Dendritic cell treated with granulocyte-macrophage colony-stimulating factor and Interleukin-4, amounts not matched to agents 40 ng/mL and 50 ng/mL, for 4 days (primary cell): ENCODE results near the gene PCNX2.

Source experiments
- H3K27ac Mint-ChIP-seq: one replicate; pipeline ENCODE4 v1.8.0; 2022; ENCODE audit warnings: mild to moderate bottlenecking, mixed read lengths
- H3K27me3 Mint-ChIP-seq: one replicate; pipeline ENCODE4 v1.8.0; 2022; ENCODE audit warnings: mild to moderate bottlenecking, mixed read lengths
- H3K36me3 Mint-ChIP-seq: one replicate; pipeline ENCODE4 v1.8.0; 2022; ENCODE audit warnings: low read depth, mixed read lengths
- H3K4me1 Mint-ChIP-seq: one replicate; pipeline ENCODE4 v1.8.0; 2022; ENCODE audit warnings: low read depth, mixed read lengths
- H3K4me3 Mint-ChIP-seq: one replicate; pipeline ENCODE4 v1.8.0; 2022; ENCODE audit warnings: mild to moderate bottlenecking, moderate library complexity, mixed read lengths
- H3K9me3 Mint-ChIP-seq: one replicate; pipeline ENCODE4 v1.8.0; 2022; ENCODE audit warnings: mixed read lengths
- intact Hi-C: fragments of 100-400 bp; cut with micrococcal nuclease; formaldehyde crosslinking; loops from one replicate; pipeline ENCODE4 v1.15.0; 2022

The PCNX2 gene

GRCh38 chr1:232978815-232979214, 316.7 kb downstream of the PCNX2 start:
- Mint-ChIP-seq H3K4me3 (no peak overlapping the region), H3K4me1 (peaks cover 22% of the 10 kb centered on the region), H3K27me3 (no peaks in the 10 kb centered on the region), H3K36me3 (peaks cover 50% of the 10 kb centered on the region), H3K9me3 (peaks cover 9% of the 10 kb centered on the region), H3K27ac (no peak overlapping the region)
- intact Hi-C loops: no loop called here

DNA sequence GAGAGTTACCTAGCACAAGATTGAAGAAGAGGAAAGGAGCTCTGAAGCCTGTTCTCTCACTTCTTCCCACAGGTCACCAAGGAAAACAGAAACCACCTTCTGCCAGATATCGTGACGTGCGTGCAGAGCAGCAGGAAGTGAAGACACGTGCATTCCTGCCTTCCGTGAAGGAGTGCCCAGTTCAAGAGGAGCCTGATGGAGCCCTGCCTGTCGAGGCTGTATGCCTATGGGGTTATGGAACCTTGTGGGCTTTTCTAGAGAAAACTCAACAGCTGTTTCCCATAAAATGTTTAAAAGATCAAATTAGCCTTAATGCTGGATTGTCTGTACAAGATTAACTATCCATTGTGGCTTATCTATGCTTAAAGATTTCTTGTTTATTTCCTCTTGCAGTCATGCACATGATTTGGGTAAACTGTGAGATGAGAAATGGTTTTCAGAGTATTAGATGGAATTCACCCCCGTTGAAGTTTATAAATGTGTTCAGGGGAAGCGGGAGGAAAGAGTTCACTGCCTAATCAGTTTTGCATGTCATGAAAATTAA, 317.4 kb downstream of the PCNX2 start:
- Mint-ChIP-seq H3K36me3 (peaks cover 53% of the 10 kb centered on the region), H3K27ac (peak overlapping the region; percentile 1), H3K27me3 (no peaks in the 10 kb centered on the region), H3K4me1 (peaks cover 22% of the 10 kb centered on the region), H3K9me3 (peaks cover 15% of the 10 kb centered on the region), H3K4me3 (no peak overlapping the region)
- intact Hi-C loops: no loop called here

GRCh38 chr1:232974971-232975370, 320.6 kb downstream of the PCNX2 start:
- Mint-ChIP-seq H3K36me3 (peaks cover 78% of the 10 kb centered on the region), H3K9me3 (peaks cover 33% of the 10 kb centered on the region), H3K27me3 (no peaks in the 10 kb centered on the region), H3K4me1 (peaks cover 22% of the 10 kb centered on the region), H3K4me3 (no peak overlapping the region), H3K27ac (no peak overlapping the region)
- intact Hi-C loops: no loop called here

- Mint-ChIP-seq H3K27ac (no peak overlapping the region), H3K4me3 (no peak overlapping the region), H3K36me3 (peaks cover 85% of the 10 kb centered on the region), H3K9me3 (peaks cover 33% of the 10 kb centered on the region), H3K4me1 (peaks cover 22% of the 10 kb centered on the region), H3K27me3 (no peaks in the 10 kb centered on the region)
- intact Hi-C loops: no loop called here
Observed at GRCh38 chr1:232973652-232974611, 321.6 kb downstream of the PCNX2 start.

GRCh38 chr1:232970508-232970907, 325.0 kb downstream of the PCNX2 start:
- no peak overlapping the region for H3K27ac Mint-ChIP-seq
- H3K9me3 Mint-ChIP-seq: peaks cover 33% of the 10 kb centered on the region
- peaks cover 78% of the 10 kb centered on the region for H3K36me3 Mint-ChIP-seq
- intact Hi-C loops: no loop called here
- no peak overlapping the region for H3K4me3 Mint-ChIP-seq
- H3K4me1 Mint-ChIP-seq: peaks cover 7% of the 10 kb centered on the region
- H3K27me3 Mint-ChIP-seq: no peaks in the 10 kb centered on the region

- no peaks in the 10 kb centered on the region for H3K27me3 Mint-ChIP-seq
- no peak overlapping the region for H3K27ac Mint-ChIP-seq
- peaks cover 5% of the 10 kb centered on the region for H3K4me1 Mint-ChIP-seq
- H3K36me3 Mint-ChIP-seq: peaks cover 74% of the 10 kb centered on the region
- no peak overlapping the region for H3K4me3 Mint-ChIP-seq
- H3K9me3 Mint-ChIP-seq: peaks cover 33% of the 10 kb centered on the region
- intact Hi-C loops: no loop called here
Observed at GRCh38 chr1:232969799-232970198, 325.7 kb downstream of the PCNX2 start.

DNA sequence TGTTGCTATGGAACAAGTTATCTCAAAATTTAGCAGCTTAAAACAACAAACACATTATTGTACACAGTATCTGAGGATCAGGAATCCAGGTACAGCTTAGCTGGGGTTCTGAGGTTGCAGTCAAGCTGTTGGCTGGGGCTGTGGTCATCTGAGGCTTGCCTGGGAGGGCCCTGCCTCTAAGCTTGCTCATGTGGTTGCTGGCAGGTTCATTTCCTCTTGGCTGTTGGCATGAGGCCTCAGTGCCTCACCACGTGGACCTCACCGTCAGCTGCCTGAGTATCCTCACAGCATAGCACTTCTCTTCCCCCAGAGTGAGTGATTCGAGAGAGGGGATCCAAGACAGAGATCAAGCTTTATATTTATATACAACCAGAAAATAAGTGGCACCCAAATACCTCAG, 326.6 kb downstream of the PCNX2 start:
- no peak overlapping the region for H3K27ac Mint-ChIP-seq
- peaks cover 7% of the 10 kb centered on the region for H3K4me1 Mint-ChIP-seq
- peaks cover 66% of the 10 kb centered on the region for H3K36me3 Mint-ChIP-seq
- no peak overlapping the region for H3K4me3 Mint-ChIP-seq
- H3K27me3 Mint-ChIP-seq: no peaks in the 10 kb centered on the region
- H3K9me3 Mint-ChIP-seq: peaks cover 26% of the 10 kb centered on the region
- intact Hi-C loops: no loop called here

- peaks cover 60% of the 10 kb centered on the region for H3K36me3 Mint-ChIP-seq
- peaks cover 21% of the 10 kb centered on the region for H3K9me3 Mint-ChIP-seq
- no peaks in the 10 kb centered on the region for H3K27me3 Mint-ChIP-seq
- H3K4me3 Mint-ChIP-seq: no peak overlapping the region
- intact Hi-C loops: no loop called here
- H3K27ac Mint-ChIP-seq: no peak overlapping the region
- peaks cover 13% of the 10 kb centered on the region for H3K4me1 Mint-ChIP-seq
Observed at GRCh38 chr1:232968391-232968790, 327.1 kb downstream of the PCNX2 start.

- peaks cover 16% of the 10 kb centered on the region for H3K4me1 Mint-ChIP-seq
- H3K36me3 Mint-ChIP-seq: peaks cover 43% of the 10 kb centered on the region
Observed at GRCh38 chr1:232966663-232967062, 328.9 kb downstream of the PCNX2 start.

GRCh38 chr1:232965912-232966217, 329.7 kb downstream of the PCNX2 start:
- H3K36me3 Mint-ChIP-seq: peaks cover 35% of the 10 kb centered on the region

More at GRCh38 chr1:232966663-232967062, 328.9 kb downstream of the PCNX2 start:
- H3K9me3 Mint-ChIP-seq: peaks cover 6% of the 10 kb centered on the region
- intact Hi-C loops: no loop called here
- H3K27ac Mint-ChIP-seq: no peak overlapping the region
- no peaks in the 10 kb centered on the region for H3K27me3 Mint-ChIP-seq
- H3K4me3 Mint-ChIP-seq: no peak overlapping the region

GRCh38 chr1:232965124-232965911, 330.2 kb downstream of the PCNX2 start:
- no peaks in the 10 kb centered on the region for H3K9me3 Mint-ChIP-seq
- no peaks in the 10 kb centered on the region for H3K27me3 Mint-ChIP-seq
- H3K36me3 Mint-ChIP-seq: peaks cover 32% of the 10 kb centered on the region
- H3K4me3 Mint-ChIP-seq: no peak overlapping the region
- peaks cover 16% of the 10 kb centered on the region for H3K4me1 Mint-ChIP-seq
- intact Hi-C loops: no loop called here
- H3K27ac Mint-ChIP-seq: peak overlapping the region; percentile 37

More at GRCh38 chr1:232965912-232966217, 329.7 kb downstream of the PCNX2 start:
- no peaks in the 10 kb centered on the region for H3K9me3 Mint-ChIP-seq
- H3K27me3 Mint-ChIP-seq: no peaks in the 10 kb centered on the region
- peaks cover 16% of the 10 kb centered on the region for H3K4me1 Mint-ChIP-seq
- no peak overlapping the region for H3K4me3 Mint-ChIP-seq
- H3K27ac Mint-ChIP-seq: peak overlapping the region; percentile 37
- intact Hi-C loops: no loop called here

- Mint-ChIP-seq H3K9me3 (no peaks in the 10 kb centered on the region), H3K4me1 (peaks cover 16% of the 10 kb centered on the region), H3K36me3 (peaks cover 32% of the 10 kb centered on the region), H3K27me3 (no peaks in the 10 kb centered on the region), H3K4me3 (no peak overlapping the region), H3K27ac (no peak overlapping the region)
- intact Hi-C loops: no loop called here
Observed at GRCh38 chr1:232964601-232965000, 330.9 kb downstream of the PCNX2 start.

GRCh38 chr1:232962761-232963745, 332.5 kb downstream of the PCNX2 start:
- H3K4me1 Mint-ChIP-seq: peaks cover 17% of the 10 kb centered on the region
- intact Hi-C loops: no loop called here
- H3K9me3 Mint-ChIP-seq: peaks cover 13% of the 10 kb centered on the region
- H3K36me3 Mint-ChIP-seq: peaks cover 40% of the 10 kb centered on the region
- H3K4me3 Mint-ChIP-seq: peak overlapping the region; percentile 20
- no peaks in the 10 kb centered on the region for H3K27me3 Mint-ChIP-seq
- H3K27ac Mint-ChIP-seq: peak overlapping the region; percentile 35
